Activated naive CD4-positive, alpha-beta T cell treated with anti-CD3 and anti-CD28 coated beads, Interleukin-2, amount 10 ng/mL, durations not matched to agents 5 hours and 36 hours (primary cell): ENCODE data around the gene SLC35E2B. TPM values are rescaled to one million over a fixed set of nuclear protein-coding genes. Genes with fewer than 3 reads are reported as not detected.

Source experiments
- total RNA-seq, 2 experiments: library from RNA; stranded (reverse); gene quantifications; one replicate each; pipeline ENCODE4 v1.2.3, GENCODE V29; 2021

Gene SLC35E2B
- total RNA-seq: 10 to 100 TPM; 75.4 to 77.9 TPM

DNA sequence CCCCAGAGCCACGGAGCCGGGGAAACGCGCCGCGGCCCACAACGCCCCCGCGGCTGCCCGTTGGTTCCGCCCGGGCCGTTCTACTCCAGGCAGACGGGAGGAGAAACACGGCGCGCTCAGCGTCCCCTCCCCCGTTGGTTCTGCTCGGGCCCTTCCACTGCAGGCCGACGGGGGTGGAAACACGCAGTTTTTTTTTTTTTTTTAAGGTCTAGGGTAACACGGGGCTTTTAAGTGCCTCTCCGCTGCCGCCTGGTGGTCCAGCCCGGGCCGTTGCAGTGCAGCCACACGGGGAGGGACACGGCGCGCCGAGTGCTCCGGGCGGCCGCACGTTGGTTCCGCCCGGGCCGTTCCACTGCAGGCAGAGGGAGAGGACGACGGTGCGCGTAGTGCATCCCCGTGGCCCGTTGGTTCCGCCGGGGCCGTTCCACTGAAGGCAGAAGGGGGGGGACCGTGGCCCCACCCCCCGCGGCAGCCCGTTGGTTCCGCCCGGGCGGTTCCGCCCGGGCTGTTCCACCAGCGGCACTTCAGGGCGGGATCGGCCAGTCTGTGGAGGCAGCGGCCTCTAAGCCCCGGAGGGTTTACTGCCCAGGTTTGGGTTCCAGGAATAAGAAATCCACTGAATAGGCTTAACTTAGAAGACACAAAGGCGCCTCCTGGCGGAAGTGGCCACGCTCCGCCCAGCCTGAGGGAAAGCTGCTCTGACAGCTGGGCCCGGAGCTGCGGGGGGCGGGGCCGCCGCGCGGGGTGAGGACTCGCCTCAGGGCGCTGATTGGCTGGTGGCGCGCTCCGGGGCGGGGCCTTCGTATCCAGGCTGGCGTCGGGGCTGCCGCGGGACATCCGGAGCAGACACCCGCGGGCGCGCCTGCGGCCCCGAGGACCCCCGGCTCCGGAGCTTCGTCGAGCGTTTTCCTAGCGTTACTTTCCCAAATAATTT, at the start of gene SLC35E2B:
Gene SLC35E2B, minus strand, starts transcription at position 82 of the 934 bp plus-strand sequence. CDS start 16,096 bp downstream, outside the sequence.

DNA sequence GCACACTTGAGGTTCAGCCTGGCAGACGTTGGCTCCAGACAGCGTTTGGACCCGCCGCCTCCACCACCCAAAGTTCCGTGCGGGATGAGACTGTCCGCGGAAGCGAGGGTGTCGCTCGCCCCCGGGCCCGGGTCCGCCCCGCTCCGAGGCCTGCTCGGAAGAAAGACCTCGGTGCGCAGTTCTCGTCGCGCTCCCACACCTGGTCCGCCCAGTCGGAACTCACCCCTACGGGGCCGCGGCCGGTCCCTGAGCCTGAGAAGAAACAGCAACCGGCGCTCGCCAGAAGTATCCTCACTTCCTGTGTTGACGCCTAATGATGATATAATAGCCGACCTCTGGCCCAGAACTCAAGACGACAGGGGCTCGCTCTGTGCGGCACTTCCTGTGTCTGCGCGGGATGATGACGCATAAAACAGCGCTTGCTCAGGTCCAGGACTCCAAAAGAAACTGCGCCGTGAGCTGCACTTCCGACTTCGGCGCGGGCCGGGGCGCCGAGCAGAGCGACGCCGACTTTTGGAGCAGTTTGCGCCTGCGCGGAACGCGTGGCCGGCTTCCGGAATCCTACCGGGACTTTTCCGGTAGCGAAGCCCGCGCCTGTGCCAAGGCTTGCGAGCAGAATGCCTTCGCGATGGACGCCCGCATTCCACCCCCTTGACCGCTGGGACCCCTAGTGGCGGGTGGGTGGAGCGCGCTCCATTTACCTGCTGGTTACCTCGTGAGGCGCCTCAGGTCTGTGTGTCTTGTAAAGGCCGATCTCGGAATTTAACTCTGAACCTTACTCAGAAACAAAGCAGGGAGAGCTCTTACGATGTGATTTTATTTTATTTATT, 31.7 kb upstream of the SLC35E2B start, which contains the start of gene CDK11A:
Gene CDK11A, minus strand, starts transcription at position 323 of the 830 bp plus-strand sequence. CDS start 1,539 bp downstream, outside the sequence.

DNA sequence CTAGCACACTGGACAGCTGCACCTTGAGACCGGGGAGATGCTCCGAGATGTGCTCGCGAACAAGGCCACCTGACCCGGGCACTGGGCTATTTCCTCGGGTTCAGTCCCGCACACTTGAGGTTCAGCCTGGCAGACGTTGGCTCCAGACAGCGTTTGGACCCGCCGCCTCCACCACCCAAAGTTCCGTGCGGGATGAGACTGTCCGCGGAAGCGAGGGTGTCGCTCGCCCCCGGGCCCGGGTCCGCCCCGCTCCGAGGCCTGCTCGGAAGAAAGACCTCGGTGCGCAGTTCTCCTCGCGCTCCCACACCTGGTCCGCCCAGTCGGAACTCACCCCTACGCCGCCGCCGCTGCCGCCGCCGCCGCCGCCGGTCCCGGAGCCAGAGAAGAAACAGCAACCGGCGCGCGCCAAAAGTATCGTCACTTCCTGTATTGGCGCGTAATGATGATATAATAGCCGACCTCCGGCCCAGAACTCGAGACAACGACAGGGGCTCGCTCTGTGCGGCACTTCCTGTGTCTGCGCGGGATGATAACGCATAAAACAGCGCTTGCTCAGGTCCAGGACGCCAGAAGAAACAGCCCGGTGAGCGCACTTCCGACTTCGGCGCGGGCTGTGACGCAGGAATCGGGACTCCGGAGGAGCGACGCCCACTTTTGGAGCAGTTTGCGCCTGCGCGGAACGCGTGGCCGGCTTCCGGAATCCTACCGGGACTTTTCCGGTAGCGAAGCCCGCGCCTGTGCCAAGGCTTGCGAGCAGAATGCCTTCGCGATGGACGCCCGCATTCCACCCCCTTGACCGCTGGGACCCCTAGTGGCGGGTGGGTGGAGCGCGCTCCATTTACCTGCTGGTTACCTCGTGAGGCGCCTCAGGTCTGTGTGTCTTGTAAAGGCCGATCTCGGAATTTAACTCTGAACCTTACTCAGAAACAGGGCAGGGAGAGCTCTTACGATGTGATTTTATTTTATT, 33.7 kb downstream of the SLC35E2B start, which contains the start of gene CDK11B:
Gene CDK11B, minus strand, starts transcription at position 422 of the 967 bp plus-strand sequence. CDS start 1,519 bp downstream, outside the sequence.

DNA sequence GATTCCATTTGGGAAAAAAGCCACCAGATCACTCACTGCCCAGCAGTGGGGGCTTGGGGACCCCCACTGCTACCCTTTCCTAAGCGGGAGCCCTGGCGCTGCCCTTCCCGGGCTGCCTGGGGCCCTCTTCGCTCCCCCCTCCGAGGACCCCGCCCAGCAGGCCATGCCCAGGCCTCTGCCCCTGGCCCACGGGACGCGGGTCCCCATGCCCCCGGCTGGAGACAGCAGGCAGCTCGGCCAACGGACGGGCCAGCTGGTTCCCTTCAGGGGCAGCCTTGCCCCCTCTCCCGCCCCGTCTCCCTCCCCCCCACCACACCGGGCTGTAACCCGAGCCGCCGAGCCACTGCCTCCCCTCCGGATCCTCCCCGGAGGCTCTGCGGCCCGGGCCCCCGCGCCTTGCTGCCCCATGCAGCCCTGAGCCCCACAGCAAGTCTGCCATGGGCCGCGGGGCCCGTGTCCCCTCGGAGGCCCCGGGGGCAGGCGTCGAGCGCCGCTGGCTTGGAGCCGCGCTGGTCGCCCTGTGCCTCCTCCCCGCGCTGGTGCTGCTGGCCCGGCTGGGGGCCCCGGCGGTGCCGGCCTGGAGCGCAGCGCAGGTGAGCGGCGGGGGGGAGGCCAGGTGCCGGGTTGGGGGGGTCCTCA, 60.7 kb downstream of the SLC35E2B start, which contains the start of gene MMP23B:
Gene MMP23B, plus strand, starts transcription at position 392 of the 639 bp plus-strand sequence. Its CDS starts 46 bp downstream, at position 438.

DNA sequence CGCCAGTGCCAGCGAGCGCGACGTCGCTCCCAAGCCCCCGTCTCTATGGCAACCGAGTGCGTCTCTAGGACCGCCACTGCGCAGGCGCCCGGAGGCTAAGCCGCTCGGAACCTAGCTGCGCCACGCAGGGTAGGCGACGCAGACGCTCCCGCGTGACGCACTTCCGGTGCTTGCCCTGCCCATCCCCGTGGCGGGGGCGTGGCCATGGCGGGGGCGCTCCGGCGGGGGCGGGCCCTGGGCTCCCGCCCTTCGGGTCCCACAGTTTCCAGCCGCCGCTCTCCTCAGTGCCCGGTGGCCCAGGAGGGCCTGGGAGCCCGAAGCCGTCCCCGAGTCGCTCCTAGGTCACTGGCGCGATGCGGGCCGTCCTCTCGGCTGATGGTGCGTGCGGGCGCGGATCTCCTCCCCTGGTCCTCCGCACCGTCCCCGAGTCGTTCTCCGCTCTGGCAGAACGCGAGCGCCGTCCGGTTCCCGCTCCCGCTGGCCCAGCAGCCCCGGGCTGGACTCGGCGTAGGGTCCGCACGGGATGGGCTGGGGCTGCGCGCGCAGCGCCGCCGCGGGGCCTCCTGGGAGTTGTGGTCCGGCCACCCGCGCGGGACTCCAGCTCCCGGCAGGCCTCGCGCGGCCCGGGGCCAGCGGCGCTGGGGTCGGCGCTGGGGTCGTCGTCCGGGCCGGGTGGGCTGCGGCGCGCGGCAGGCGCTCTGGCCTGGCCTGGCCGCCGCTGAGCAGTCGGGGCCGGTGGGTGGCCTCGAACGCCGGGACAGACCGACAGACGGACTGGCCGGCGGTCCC, 77.1 kb downstream of the SLC35E2B start, which contains the start of gene MIB2:
Gene MIB2, plus strand, starts transcription at position 245 of the 789 bp plus-strand sequence. CDS start 7,953 bp downstream, outside the sequence.

Other genes with a start within 250 kb of the SLC35E2B start
- 1 to 10 TPM; 1.4 to 2.3 TPM for gene ATAD3C, start 243.1 kb downstream of the SLC35E2B start, total RNA-seq
- 10 to 100 TPM; 29.0 to 34.3 TPM for gene ATAD3B, start 221.0 kb downstream of the SLC35E2B start, total RNA-seq
- 10 to 100 TPM; 31.9 to 33.0 TPM for gene ATAD3A, start 180.6 kb downstream of the SLC35E2B start, total RNA-seq
- gene TMEM240, start 152.2 kb downstream of the SLC35E2B start, total RNA-seq: under 1 TPM; 0.41 to 0.45 TPM
- 100 to 1,000 TPM; 106 to 107 TPM for gene SSU72, start 117.9 kb downstream of the SLC35E2B start, total RNA-seq
- 1 to 10 TPM; 8.7 to 9.1 TPM for gene FNDC10, start 92.7 kb downstream of the SLC35E2B start, total RNA-seq
- gene MIB2, start 77.3 kb downstream of the SLC35E2B start, total RNA-seq: 10 to 100 TPM; 44.3 to 45.9 TPM
- gene MMP23B, start 60.6 kb downstream of the SLC35E2B start, total RNA-seq: 1 to 10 TPM; 3.4 to 4.2 TPM
- 10 to 100 TPM; 33.8 to 34.2 TPM for gene CDK11B, start 33.8 kb downstream of the SLC35E2B start, total RNA-seq
- gene CDK11A, start 31.6 kb upstream of the SLC35E2B start, total RNA-seq: 10 to 100 TPM; 66.4 to 78.3 TPM
- gene NADK, start 85.7 kb upstream of the SLC35E2B start, total RNA-seq: 10 to 100 TPM; 62.2 to 63.9 TPM
- 100 to 1,000 TPM; 336 to 341 TPM for gene GNB1, start 198.3 kb upstream of the SLC35E2B start, total RNA-seq
- gene CALML6, start 222.5 kb upstream of the SLC35E2B start, total RNA-seq: under 1 TPM; 0.46 to 0.50 TPM
- under 1 TPM in 1 of 2 experiments, not detected in 1; 0.48 TPM for gene TMEM52, start 226.5 kb upstream of the SLC35E2B start, total RNA-seq